ENCODE measurements around the gene PROM1.

Gene PROM1

DNA sequence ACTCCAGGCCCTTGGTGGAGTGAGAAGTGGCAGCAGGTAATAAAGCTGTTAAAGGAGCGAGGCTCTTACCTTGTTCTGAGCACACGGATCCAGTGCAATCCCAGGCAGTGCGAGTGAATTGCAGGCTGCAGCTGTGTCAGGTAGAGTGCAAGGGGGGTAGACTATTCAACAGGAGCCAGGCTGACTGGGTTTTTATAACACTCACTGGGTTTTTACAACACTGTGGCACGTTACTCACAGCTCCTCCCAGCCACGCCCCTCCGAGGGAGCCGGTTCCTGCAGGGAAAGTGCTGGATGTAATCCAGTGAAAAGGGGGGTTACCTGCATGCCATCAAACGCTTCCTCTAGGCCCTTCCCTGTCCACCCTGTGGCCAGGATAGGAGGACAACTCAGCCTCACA is 145.6 kb downstream of the PROM1 start:
- Histone ChIP-seq H3K9me3 (ENCODE audit: insufficient read depth, low read length) (no peaks in the 10 kb centered on the region), H4K20me1 (ENCODE audit: low read depth, low read length) (no peaks in the 10 kb centered on the region), H3K9me2 (replicated peaks; ENCODE audit: insufficient read depth, low read length) (no peaks in the 10 kb centered on the region; the same call in 1 of the 2 replicates), H3K27me3 (ENCODE audit: low read length) (no peaks in the 10 kb centered on the region), H3K27ac (ENCODE audit: low read depth, low read length) (no peak overlapping the region), H3K4me2 (ENCODE audit: low read depth, low read length, poor library complexity, severe bottlenecking) (no peak overlapping the region), H3K9ac (ENCODE audit: low read length) (no peak overlapping the region), H3F3A (ENCODE audit: insufficient read depth) (no peaks in the 10 kb centered on the region), H3K79me2 (ENCODE audit: insufficient read depth, low read length) (no peaks in the 10 kb centered on the region), H2AFZ (ENCODE audit: low read depth, low read length, severe bottlenecking) (no peak overlapping the region), H3K36me3 (ENCODE audit: low read length) (no peaks in the 10 kb centered on the region), H3K4me3 (ENCODE audit: insufficient read depth, low read length, poor library complexity, severe bottlenecking) (no peak overlapping the region)
- TF ChIP-seq CTCF (IDR thresholded peaks at IDR 0.05; ENCODE audit: insufficient read depth, low read length, poor library complexity, severe bottlenecking) (no peak), EZH2phosphoT487 (conservative IDR thresholded peaks at IDR 0.05; ENCODE audit: low read length) (no peak)

GRCh38 chr4:15936495-15936894 is 147.3 kb downstream of the PROM1 start:
- Histone ChIP-seq H3K79me2 (ENCODE audit: insufficient read depth, low read length) (no peaks in the 10 kb centered on the region), H3K4me3 (ENCODE audit: insufficient read depth, low read length, poor library complexity, severe bottlenecking) (no peak overlapping the region), H3K9me2 (replicated peaks; ENCODE audit: insufficient read depth, low read length) (no peaks in the 10 kb centered on the region; the same call in 1 of the 2 replicates), H4K20me1 (ENCODE audit: low read depth, low read length) (no peaks in the 10 kb centered on the region), H2AFZ (ENCODE audit: low read depth, low read length, severe bottlenecking) (no peak overlapping the region), H3K4me2 (ENCODE audit: low read depth, low read length, poor library complexity, severe bottlenecking) (no peak overlapping the region), H3K27ac (ENCODE audit: low read depth, low read length) (no peak overlapping the region), H3K9me3 (ENCODE audit: insufficient read depth, low read length) (no peaks in the 10 kb centered on the region; the same call in 1 of the 2 replicates), H3K9ac (ENCODE audit: low read length) (no peak overlapping the region), H3K27me3 (ENCODE audit: low read length) (no peaks in the 10 kb centered on the region), H3K36me3 (ENCODE audit: low read length) (no peaks in the 10 kb centered on the region), H3F3A (ENCODE audit: insufficient read depth) (no peaks in the 10 kb centered on the region)
- no peak for TF ChIP-seq CTCF (IDR thresholded peaks at IDR 0.05; ENCODE audit: insufficient read depth, low read length, poor library complexity, severe bottlenecking)

DNA sequence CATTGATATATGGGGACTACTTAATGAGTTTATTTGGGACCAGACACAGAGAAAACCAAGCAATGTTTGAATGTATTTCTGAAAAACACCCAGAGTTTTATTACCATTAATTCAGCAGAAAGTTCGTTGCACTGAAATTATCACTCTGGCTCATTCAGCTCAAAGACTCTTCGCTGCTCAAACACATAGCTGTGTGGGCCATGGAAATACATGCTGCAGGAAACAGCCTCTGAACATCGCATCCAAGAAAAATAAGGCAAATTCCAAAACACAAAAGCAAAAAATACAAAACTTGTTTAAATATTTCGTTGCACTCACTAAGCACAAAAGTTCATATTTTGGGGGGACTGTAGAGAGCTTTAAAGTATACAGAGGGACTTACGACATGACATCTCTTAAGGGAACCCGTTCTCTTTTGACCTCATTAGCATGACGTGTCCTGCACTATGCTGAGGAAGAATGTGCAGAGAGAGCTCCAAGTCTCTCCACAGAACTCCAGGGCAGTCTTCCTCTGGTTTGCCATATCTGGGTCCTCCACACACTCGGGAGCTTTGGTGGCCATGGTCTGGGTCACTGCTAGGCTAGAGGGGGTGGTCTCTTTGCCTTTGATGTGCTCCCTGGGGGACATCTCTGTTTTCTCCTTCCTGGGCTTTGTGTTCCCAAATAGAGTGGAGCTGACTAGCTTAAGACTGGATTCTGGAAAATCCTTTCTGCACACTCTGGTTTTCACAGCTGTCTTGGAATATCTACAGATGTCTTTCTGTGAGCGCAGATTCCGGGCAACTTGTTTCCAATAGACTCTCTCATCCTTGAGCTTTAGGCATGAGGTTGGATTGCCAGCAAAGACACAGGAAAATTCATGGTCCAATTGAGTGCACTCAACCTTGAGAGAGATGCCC is 148.1 kb downstream of the PROM1 start:
- Histone ChIP-seq H3K4me3 (ENCODE audit: insufficient read depth, low read length, poor library complexity, severe bottlenecking) (no peak overlapping the region), H4K20me1 (ENCODE audit: low read depth, low read length) (no peaks in the 10 kb centered on the region), H2AFZ (ENCODE audit: low read depth, low read length, severe bottlenecking) (no peak overlapping the region), H3K9ac (ENCODE audit: low read length) (no peak overlapping the region), H3K27ac (ENCODE audit: low read depth, low read length) (no peak overlapping the region), H3K4me2 (ENCODE audit: low read depth, low read length, poor library complexity, severe bottlenecking) (no peak overlapping the region), H3K27me3 (ENCODE audit: low read length) (no peaks in the 10 kb centered on the region), H3K9me2 (replicated peaks; ENCODE audit: insufficient read depth, low read length) (no peaks in the 10 kb centered on the region; the same call in 1 of the 2 replicates), H3K79me2 (ENCODE audit: insufficient read depth, low read length) (no peaks in the 10 kb centered on the region), H3F3A (ENCODE audit: insufficient read depth) (no peaks in the 10 kb centered on the region), H3K9me3 (ENCODE audit: insufficient read depth, low read length) (no peaks in the 10 kb centered on the region; the same call in 1 of the 2 replicates), H3K36me3 (ENCODE audit: low read length) (no peaks in the 10 kb centered on the region)
- TF ChIP-seq CTCF (IDR thresholded peaks at IDR 0.05; ENCODE audit: insufficient read depth, low read length, poor library complexity, severe bottlenecking) = no peak
- no peak for TF ChIP-seq EZH2phosphoT487 (conservative IDR thresholded peaks at IDR 0.05; ENCODE audit: low read length)
